ENCODE data around the gene MID1IP1. TPM values are rescaled to one million over a fixed set of nuclear protein-coding genes. Genes with fewer than 3 reads are reported as not detected.

MID1IP1 gene
- total RNA-seq, 1 experiment from 2014 or later, result 53.8 TPM

DNA sequence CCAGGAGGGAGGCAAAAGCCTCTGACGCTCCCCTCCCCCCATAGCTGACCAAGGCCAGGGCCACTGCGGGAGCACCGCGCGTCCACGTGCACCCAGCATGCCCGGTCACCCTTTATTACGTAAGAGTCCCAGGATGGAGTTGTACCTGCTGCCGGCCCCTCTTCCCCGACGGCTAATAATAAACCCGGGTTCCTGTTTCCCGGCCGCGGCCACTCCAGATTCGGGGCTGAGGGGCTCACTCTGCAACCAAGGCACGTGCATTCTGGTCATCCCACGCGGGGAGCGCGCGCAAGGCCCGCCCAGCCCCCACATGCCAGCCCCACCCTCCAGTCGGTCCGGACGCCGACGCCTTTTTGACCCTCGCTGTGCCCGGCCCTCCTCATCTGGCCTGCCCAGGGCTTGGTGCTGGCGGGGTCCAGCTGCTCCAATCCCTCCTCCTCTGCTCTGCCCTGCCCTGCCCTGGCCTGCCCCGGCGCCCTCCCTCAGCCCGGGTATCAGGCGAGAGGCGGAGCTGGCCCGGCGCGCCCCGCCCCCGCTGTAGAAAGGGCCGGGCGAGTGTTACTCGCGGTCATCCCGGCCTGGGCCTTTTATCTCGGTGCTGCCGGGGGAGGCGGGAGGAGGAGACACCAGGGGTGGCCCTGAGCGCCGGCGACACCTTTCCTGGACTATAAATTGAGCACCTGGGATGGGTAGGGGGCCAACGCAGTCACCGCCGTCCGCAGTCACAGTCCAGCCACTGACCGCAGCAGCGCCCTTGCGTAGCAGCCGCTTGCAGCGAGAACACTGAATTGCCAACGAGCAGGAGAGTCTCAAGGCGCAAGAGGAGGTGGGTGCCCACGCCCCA, 2.6 kb downstream of the MID1IP1 start:
- no peaks in the 10 kb centered on the region for H3K9me3 ChIP-seq (ENCODE audit: low read depth, low read length, poor library complexity, severe bottlenecking)
- H3K36me3 ChIP-seq (ENCODE audit: insufficient read depth, low read length, poor library complexity, severe bottlenecking), result no peaks in the 10 kb centered on the region
- POLR2A ChIA-PET (ENCODE audit: low non-redundant PET), result no interaction called here
- intact Hi-C loops (cut with micrococcal nuclease; ENCODE audit: unreplicated experiment), result no loop called here
- H3K4me1 ChIP-seq (ENCODE audit: insufficient read depth, low read length, poor library complexity, severe bottlenecking), result peaks cover 10% of the 10 kb centered on the region
- CTCF ChIA-PET, result no interaction called here
- no peak for TF ChIP-seq EZH2 (IDR thresholded peaks at IDR 0.05; ENCODE audit: borderline replicate concordance, low read depth, low read length, poor library complexity, severe bottlenecking)
- TF ChIP-seq, protein P1, sequence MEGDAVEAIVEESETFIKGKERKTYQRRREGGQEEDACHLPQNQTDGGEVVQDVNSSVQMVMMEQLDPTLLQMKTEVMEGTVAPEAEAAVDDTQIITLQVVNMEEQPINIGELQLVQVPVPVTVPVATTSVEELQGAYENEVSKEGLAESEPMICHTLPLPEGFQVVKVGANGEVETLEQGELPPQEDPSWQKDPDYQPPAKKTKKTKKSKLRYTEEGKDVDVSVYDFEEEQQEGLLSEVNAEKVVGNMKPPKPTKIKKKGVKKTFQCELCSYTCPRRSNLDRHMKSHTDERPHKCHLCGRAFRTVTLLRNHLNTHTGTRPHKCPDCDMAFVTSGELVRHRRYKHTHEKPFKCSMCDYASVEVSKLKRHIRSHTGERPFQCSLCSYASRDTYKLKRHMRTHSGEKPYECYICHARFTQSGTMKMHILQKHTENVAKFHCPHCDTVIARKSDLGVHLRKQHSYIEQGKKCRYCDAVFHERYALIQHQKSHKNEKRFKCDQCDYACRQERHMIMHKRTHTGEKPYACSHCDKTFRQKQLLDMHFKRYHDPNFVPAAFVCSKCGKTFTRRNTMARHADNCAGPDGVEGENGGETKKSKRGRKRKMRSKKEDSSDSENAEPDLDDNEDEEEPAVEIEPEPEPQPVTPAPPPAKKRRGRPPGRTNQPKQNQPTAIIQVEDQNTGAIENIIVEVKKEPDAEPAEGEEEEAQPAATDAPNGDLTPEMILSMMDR (conservative IDR thresholded peaks at IDR 0.05; ENCODE audit: low read depth, low read length), result no peak
- H3K27ac ChIP-seq (ENCODE audit: low read depth, low read length, poor library complexity, severe bottlenecking), result peak overlapping the region; percentile 91
- BruUV-seq (replicated peaks), result no TSS peak
- DNase-seq (ENCODE audit: low spot score), result peak; percentile 65
- peak overlapping the region; percentile 68 for H3K4me3 ChIP-seq (ENCODE audit: low read depth, low read length, poor library complexity, severe bottlenecking)
- no peaks in the 10 kb centered on the region for H3K27me3 ChIP-seq (replicated peaks; ENCODE audit: insufficient read depth, low read depth, low read length, poor library complexity)

GRCh38 chrX:38804432-38804681, 3.1 kb downstream of the MID1IP1 start:
- Histone ChIP-seq H3K9me3 (ENCODE audit: low read depth, low read length, poor library complexity, severe bottlenecking) (no peaks in the 10 kb centered on the region), H3K4me3 (ENCODE audit: low read depth, low read length, poor library complexity, severe bottlenecking) (peak overlapping the region; percentile 68), H3K27ac (ENCODE audit: low read depth, low read length, poor library complexity, severe bottlenecking) (peak overlapping the region; percentile 91), H3K27me3 (replicated peaks; ENCODE audit: insufficient read depth, low read depth, low read length, poor library complexity) (no peaks in the 10 kb centered on the region), H3K4me1 (ENCODE audit: insufficient read depth, low read length, poor library complexity, severe bottlenecking) (peaks cover 13% of the 10 kb centered on the region), H3K36me3 (ENCODE audit: insufficient read depth, low read length, poor library complexity, severe bottlenecking) (no peaks in the 10 kb centered on the region)
- CTCF ChIA-PET, result no interaction called here
- no peak for DNase-seq (ENCODE audit: low spot score)
- intact Hi-C loops (cut with micrococcal nuclease; ENCODE audit: unreplicated experiment), result no loop called here
- TF ChIP-seq, protein P1 (conservative IDR thresholded peaks at IDR 0.05; ENCODE audit: low read depth, low read length), result no peak
- no peak for TF ChIP-seq EZH2 (IDR thresholded peaks at IDR 0.05; ENCODE audit: borderline replicate concordance, low read depth, low read length, poor library complexity, severe bottlenecking)
- POLR2A ChIA-PET (ENCODE audit: low non-redundant PET), result no interaction called here
- BruUV-seq (replicated peaks), result TSS peak; percentile 4

DNA sequence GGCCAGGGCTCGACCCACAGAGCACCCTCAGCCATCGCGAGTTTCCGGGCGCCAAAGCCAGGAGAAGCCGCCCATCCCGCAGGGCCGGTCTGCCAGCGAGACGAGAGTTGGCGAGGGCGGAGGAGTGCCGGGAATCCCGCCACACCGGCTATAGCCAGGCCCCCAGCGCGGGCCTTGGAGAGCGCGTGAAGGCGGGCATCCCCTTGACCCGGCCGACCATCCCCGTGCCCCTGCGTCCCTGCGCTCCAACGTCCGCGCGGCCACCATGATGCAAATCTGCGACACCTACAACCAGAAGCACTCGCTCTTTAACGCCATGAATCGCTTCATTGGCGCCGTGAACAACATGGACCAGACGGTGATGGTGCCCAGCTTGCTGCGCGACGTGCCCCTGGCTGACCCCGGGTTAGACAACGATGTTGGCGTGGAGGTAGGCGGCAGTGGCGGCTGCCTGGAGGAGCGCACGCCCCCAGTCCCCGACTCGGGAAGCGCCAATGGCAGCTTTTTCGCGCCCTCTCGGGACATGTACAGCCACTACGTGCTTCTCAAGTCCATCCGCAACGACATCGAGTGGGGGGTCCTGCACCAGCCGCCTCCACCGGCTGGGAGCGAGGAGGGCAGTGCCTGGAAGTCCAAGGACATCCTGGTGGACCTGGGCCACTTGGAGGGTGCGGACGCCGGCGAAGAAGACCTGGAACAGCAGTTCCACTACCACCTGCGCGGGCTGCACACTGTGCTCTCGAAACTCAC, 3.6 kb downstream of the MID1IP1 start:
- H3K4me1 ChIP-seq (ENCODE audit: insufficient read depth, low read length, poor library complexity, severe bottlenecking), result peaks cover 14% of the 10 kb centered on the region
- H3K4me3 ChIP-seq (ENCODE audit: low read depth, low read length, poor library complexity, severe bottlenecking), result peak overlapping the region; percentile 68
- H3K36me3 ChIP-seq (ENCODE audit: insufficient read depth, low read length, poor library complexity, severe bottlenecking), result no peaks in the 10 kb centered on the region
- H3K27ac ChIP-seq (ENCODE audit: low read depth, low read length, poor library complexity, severe bottlenecking), result peak overlapping the region; percentile 91
- TF ChIP-seq, protein P1 (conservative IDR thresholded peaks at IDR 0.05; ENCODE audit: low read depth, low read length), result no peak
- no peak for TF ChIP-seq EZH2 (IDR thresholded peaks at IDR 0.05; ENCODE audit: borderline replicate concordance, low read depth, low read length, poor library complexity, severe bottlenecking)
- peak; percentile 38 for DNase-seq (ENCODE audit: low spot score)
- CTCF ChIA-PET, result no interaction called here
- POLR2A ChIA-PET (ENCODE audit: low non-redundant PET), result interaction anchor here (0.7 kb wide), 1 partner anchor 829 kb away, joined by 3 read pairs; no protein-coding TSS in a partner anchor
- H3K27me3 ChIP-seq (replicated peaks; ENCODE audit: insufficient read depth, low read depth, low read length, poor library complexity), result no peaks in the 10 kb centered on the region
- no TSS peak for BruUV-seq (replicated peaks)
- intact Hi-C loops (cut with micrococcal nuclease; ENCODE audit: unreplicated experiment), result no loop called here
- no peaks in the 10 kb centered on the region for H3K9me3 ChIP-seq (ENCODE audit: low read depth, low read length, poor library complexity, severe bottlenecking)

All from A673 (cell line).